ENCODE results near the gene CACNA2D3. TPM values are rescaled to one million over a fixed set of nuclear protein-coding genes. Genes with fewer than 3 reads are reported as not detected.

CACNA2D3 gene
- polyA plus RNA-seq, 1 donor (not counting 4 experiments of a cell fraction or from before 2014, with no cell fraction given): 0.08 TPM

GRCh38 chr3:54182242-54182641 is 59.9 kb downstream of the CACNA2D3 start:
- Histone ChIP-seq H3K27ac (ENCODE audit: control insufficient read depth, insufficient read depth, low read length) (no peak overlapping the region), H4K20me1 (ENCODE audit: control insufficient read depth, extremely low read depth, insufficient read depth, low read length) (no peaks in the 10 kb centered on the region), H3K79me2 (ENCODE audit: control insufficient read depth, insufficient read depth, low read length) (no peaks in the 10 kb centered on the region), H3K4me1 (ENCODE audit: control insufficient read depth, extremely low read depth, insufficient read depth, low read length) (no peaks in the 10 kb centered on the region), H3K4me3 (ENCODE audit: control insufficient read depth in 2 of 3, extremely low read depth in 1 of 3, insufficient read depth in 2 of 3, low read depth in 1 of 3, low read length in 3 of 3) (no peak overlapping the region), H2AFZ (ENCODE audit: control insufficient read depth, low read length) (no peak overlapping the region), H3K27me3 (ENCODE audit: control insufficient read depth, extremely low read depth, insufficient read depth, low read length) (no peaks in the 10 kb centered on the region), H3K9me1 (ENCODE audit: control insufficient read depth, extremely low read depth, insufficient read depth, low read length) (no peaks in the 10 kb centered on the region), H3K4me2 (ENCODE audit: control insufficient read depth, extremely low read depth, insufficient read depth, low read depth, low read length) (no peak overlapping the region), H3K36me3 (ENCODE audit: control insufficient read depth in 2 of 2, extremely low read depth in 1 of 2, insufficient read depth in 2 of 2, low read length in 2 of 2) (no peaks in the 10 kb centered on the region), H3K9me3 (ENCODE audit: control insufficient read depth, low read depth, low read length) (no peaks in the 10 kb centered on the region), H3K9ac (ENCODE audit: control insufficient read depth, extremely low read depth, insufficient read depth, low read length) (no peak overlapping the region)
- DNase-seq (ENCODE audit: low read depth, low spot score) (no peak), FAIRE-seq (no peak)
- dilution Hi-C loops (cut with MboI; ENCODE audit: extremely low pct_ligation_motif_present, low sequenced_read_pairs): no loop called here
- TF ChIP-seq CTCF (optimal IDR thresholded peaks at IDR 0.05 in 1 of 3, IDR thresholded peaks at IDR 0.05 in 1 of 3, conservative IDR thresholded peaks at IDR 0.05 in 1 of 3; ENCODE audit: extremely low read depth in 1 of 3, insufficient read depth in 2 of 3, low read length in 3 of 3) (no peak), EZH2 (IDR thresholded peaks at IDR 0.05; ENCODE audit: low read length) (no peak)

GRCh38 chr3:54185740-54186139 is 63.4 kb downstream of the CACNA2D3 start:
- no peak for FAIRE-seq
- dilution Hi-C loops (cut with MboI; ENCODE audit: extremely low pct_ligation_motif_present, low sequenced_read_pairs): no loop called here

More at GRCh38 chr3:54185740-54186139, 63.4 kb downstream of the CACNA2D3 start:
- no peaks in the 10 kb centered on the region for H3K9me1 ChIP-seq (ENCODE audit: control insufficient read depth, extremely low read depth, insufficient read depth, low read length)
- no peaks in the 10 kb centered on the region for H3K79me2 ChIP-seq (ENCODE audit: control insufficient read depth, insufficient read depth, low read length)
- H3K27ac ChIP-seq (ENCODE audit: control insufficient read depth, insufficient read depth, low read length): no peak overlapping the region
- H2AFZ ChIP-seq (ENCODE audit: control insufficient read depth, low read length): no peak overlapping the region
- no peaks in the 10 kb centered on the region for H4K20me1 ChIP-seq (ENCODE audit: control insufficient read depth, extremely low read depth, insufficient read depth, low read length)
- no peaks in the 10 kb centered on the region for H3K4me1 ChIP-seq (ENCODE audit: control insufficient read depth, extremely low read depth, insufficient read depth, low read length)
- H3K4me2 ChIP-seq (ENCODE audit: control insufficient read depth, extremely low read depth, insufficient read depth, low read depth, low read length): no peak overlapping the region
- no peak overlapping the region for H3K9ac ChIP-seq (ENCODE audit: control insufficient read depth, extremely low read depth, insufficient read depth, low read length)
- no peaks in the 10 kb centered on the region for H3K27me3 ChIP-seq (ENCODE audit: control insufficient read depth, extremely low read depth, insufficient read depth, low read length)
- TF ChIP-seq EZH2 (IDR thresholded peaks at IDR 0.05; ENCODE audit: low read length): no peak
- no peak for TF ChIP-seq CTCF (optimal IDR thresholded peaks at IDR 0.05 in 1 of 3, IDR thresholded peaks at IDR 0.05 in 1 of 3, conservative IDR thresholded peaks at IDR 0.05 in 1 of 3; ENCODE audit: extremely low read depth in 1 of 3, insufficient read depth in 2 of 3, low read length in 3 of 3)
- no peak overlapping the region for H3K4me3 ChIP-seq (ENCODE audit: control insufficient read depth in 2 of 3, extremely low read depth in 1 of 3, insufficient read depth in 2 of 3, low read depth in 1 of 3, low read length in 3 of 3)
- no peaks in the 10 kb centered on the region for H3K9me3 ChIP-seq (ENCODE audit: control insufficient read depth, low read depth, low read length)
- H3K36me3 ChIP-seq (ENCODE audit: control insufficient read depth in 2 of 2, extremely low read depth in 1 of 2, insufficient read depth in 2 of 2, low read length in 2 of 2): no peaks in the 10 kb centered on the region
- DNase-seq (ENCODE audit: low read depth, low spot score): no peak
